Adrenal gland (tissue), 12 donors: ENCODE data around the gene TM7SF2. TPM values are rescaled to one million over a fixed set of nuclear protein-coding genes. Genes with fewer than 3 reads are reported as not detected.

ENCODE experiments used
- DNase-seq, 7 donors: peaks; one replicate each; pipeline ENCODE4 v3.0.0-alpha.2; 2019 to 2020
- H3K27ac ChIP-seq, 5 donors: fragments of 200-600 bp; sonication (generic) in 4 of 5; 1 replicate in 3 of 5; 2 replicates in 2 of 5; pipeline versions ENCODE4 v1.5.1 to v1.8.0; 2016 to 2020; ENCODE audit warnings: mild to moderate bottlenecking in 1 of 5
- H3K27me3 ChIP-seq: fragments of 200-600 bp; 2 replicates; pipeline ENCODE4 v1.8.0; 2021
- H3K36me3 ChIP-seq, 2 donors: fragments of 200-600 bp; replicated peaks in 1 of 2; 1 replicate in 1 of 2; 2 replicates in 1 of 2; pipeline versions ENCODE4 v1.5.1 to v1.8.0; 2018 to 2022
- H3K4me1 ChIP-seq, 2 donors: fragments of 200-600 bp; replicated peaks in 1 of 2; 1 replicate in 1 of 2; 2 replicates in 1 of 2; pipeline versions ENCODE4 v1.5.1 to v1.8.0; 2018 to 2021
- H3K4me3 ChIP-seq, 4 donors: fragments of 200-600 bp; sonication (generic) in 3 of 4; one replicate each; pipeline ENCODE4 v1.5.1; 2016 to 2018
- H3K9me3 ChIP-seq, 3 donors: fragments of 200-600 bp; sonication (generic) in 1 of 3; replicated peaks in 1 of 3; 1 replicate in 2 of 3; 2 replicates in 1 of 3; pipeline versions ENCODE4 v1.5.1 to v1.8.0; 2016 to 2021
- POLR2A ChIP-seq, 2 donors: fragments of 450-650 bp; IDR thresholded peaks; one replicate each; pipeline ENCODE4 v1.6.1; 2017; ENCODE audit warnings: antibody characterized with exemption in 2 of 2, mild to moderate bottlenecking in 2 of 2, moderate library complexity in 1 of 2
- WGBS, 4 donors: extraction: QIAGEN DNeasy Blood & Tissue Kit in 2 of 4; methylation state at CpG; one replicate each; pipeline versions ENCODE4 v1.1.5 to v1.1.7; 2013 to 2017; 5-methylcytosine and 5-hydroxymethylcytosine counted together
- intact Hi-C, 2 donors: fragments of 100-400 bp; cut with DNase I; formaldehyde crosslinking; loops; one replicate each; pipeline versions ENCODE4 v1.14.1 to v1.15.0; 2022 to 2023
- polyA plus RNA-seq, 3 donors: library from polyadenylated mRNA; stranded (reverse); fragments of 200-250 nt in 2 of 3; fragments of 350-450 nt in 1 of 3; fragmentation: Illumina TruSeq in 1 of 3; extraction: RNeasy Lipid Tissue Mini Kit (QIAGEN cat#74804) in 1 of 3; gene quantifications; one replicate each; pipeline ENCODE4 v1.2.3, GENCODE V29; 2013 to 2014
- total RNA-seq, 9 donors: library from RNA; depleted of rRNA in 4 of 9; stranded (reverse); fragments of >200 nt in 4 of 9; fragments of 120-200 nt in 1 of 9; fragmentation: NEBNext Ultra II Directional in 1 of 9; extraction: Animal tissue kit (Norgen Biotek cat#: 25700) in 1 of 9; gene quantifications; one replicate each; pipeline versions ENCODE4 v1.1.0 to v1.2.4, GENCODE V29; 2013 to 2023
- TF ChIP-seq, protein P1 (sequence below), 6 experiments: fragments of 450-650 bp in 4 of 6; fragments of 200-600 bp in 2 of 6; sonication (generic) in 1 of 6; IDR thresholded peaks; 1 replicate in 5 of 6; 2 replicates in 1 of 6; pipeline versions ENCODE4 v1.5.1 to v1.8.0; 2016 to 2021; ENCODE audit warnings: antibody characterized with exemption in 6 of 6, mild to moderate bottlenecking in 2 of 6, moderate library complexity in 1 of 6
- donor health status: healthy with polysubstance abuse.
- donor health status: Bipolar disorder and iron deficiency.
- donor health status: DM: yes; HTN: yes; CAD: no.
- donor health status: DM: no; HTN: no; CAD: no.
- donor health status: DM: no; HTN: no; CAD: no.
- donor health status: DM: yes; HTN: yes; CAD: no.

Gene TM7SF2
- total and polyA plus RNA-seq, 12 donors: 259 to 1,807 (median 650) TPM

DNA sequence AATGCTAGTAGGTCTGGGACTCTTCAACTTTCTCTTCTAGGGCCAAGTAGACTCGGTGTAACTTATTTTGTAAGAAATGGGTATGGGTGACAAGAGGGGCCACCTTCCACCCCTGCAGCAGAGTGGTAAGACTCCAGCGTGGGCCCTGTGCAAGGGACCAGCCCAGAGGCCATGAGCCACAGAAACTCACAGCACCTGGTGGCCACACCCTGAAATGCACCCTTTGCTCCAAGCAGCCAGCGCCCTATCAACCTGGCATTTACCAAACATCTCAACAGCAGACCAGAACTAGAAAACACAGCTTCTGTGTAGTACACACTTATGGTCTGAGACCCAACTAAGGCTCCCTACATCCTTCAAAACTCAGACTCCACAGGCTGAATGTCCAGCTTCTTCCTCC is 33.5 kb upstream of the TM7SF2 start:
- no peaks in the 10 kb centered on the region for H3K36me3 ChIP-seq
- H3K9me3 ChIP-seq: no peaks in the 10 kb centered on the region
- TF ChIP-seq, protein P1, sequence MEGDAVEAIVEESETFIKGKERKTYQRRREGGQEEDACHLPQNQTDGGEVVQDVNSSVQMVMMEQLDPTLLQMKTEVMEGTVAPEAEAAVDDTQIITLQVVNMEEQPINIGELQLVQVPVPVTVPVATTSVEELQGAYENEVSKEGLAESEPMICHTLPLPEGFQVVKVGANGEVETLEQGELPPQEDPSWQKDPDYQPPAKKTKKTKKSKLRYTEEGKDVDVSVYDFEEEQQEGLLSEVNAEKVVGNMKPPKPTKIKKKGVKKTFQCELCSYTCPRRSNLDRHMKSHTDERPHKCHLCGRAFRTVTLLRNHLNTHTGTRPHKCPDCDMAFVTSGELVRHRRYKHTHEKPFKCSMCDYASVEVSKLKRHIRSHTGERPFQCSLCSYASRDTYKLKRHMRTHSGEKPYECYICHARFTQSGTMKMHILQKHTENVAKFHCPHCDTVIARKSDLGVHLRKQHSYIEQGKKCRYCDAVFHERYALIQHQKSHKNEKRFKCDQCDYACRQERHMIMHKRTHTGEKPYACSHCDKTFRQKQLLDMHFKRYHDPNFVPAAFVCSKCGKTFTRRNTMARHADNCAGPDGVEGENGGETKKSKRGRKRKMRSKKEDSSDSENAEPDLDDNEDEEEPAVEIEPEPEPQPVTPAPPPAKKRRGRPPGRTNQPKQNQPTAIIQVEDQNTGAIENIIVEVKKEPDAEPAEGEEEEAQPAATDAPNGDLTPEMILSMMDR (IDR thresholded peaks at IDR 0.05): peak; percentile 32 to 65 (median 53)
- no peak for TF ChIP-seq POLR2A (IDR thresholded peaks at IDR 0.05)
- no peak overlapping the region for H3K27ac ChIP-seq
- intact Hi-C loops: loop anchor here in 1 of 2 donors (10.0 kb wide), 1 partner anchor 63 kb away; the partner anchor contains the start of gene ARL2
- H3K27me3 ChIP-seq: no peaks in the 10 kb centered on the region
- H3K4me1 ChIP-seq: peaks cover 0 to under 1% of the 10 kb centered on the region in 2 donors
- DNase-seq: peak in 6 of 7 donors; percentile 29 to 72 (median 60)
- no peak overlapping the region for H3K4me3 ChIP-seq
- 58 to 72% (median 69%) methylated on average over 3 of the region's 3 CpGs for WGBS, 4 donors

DNA sequence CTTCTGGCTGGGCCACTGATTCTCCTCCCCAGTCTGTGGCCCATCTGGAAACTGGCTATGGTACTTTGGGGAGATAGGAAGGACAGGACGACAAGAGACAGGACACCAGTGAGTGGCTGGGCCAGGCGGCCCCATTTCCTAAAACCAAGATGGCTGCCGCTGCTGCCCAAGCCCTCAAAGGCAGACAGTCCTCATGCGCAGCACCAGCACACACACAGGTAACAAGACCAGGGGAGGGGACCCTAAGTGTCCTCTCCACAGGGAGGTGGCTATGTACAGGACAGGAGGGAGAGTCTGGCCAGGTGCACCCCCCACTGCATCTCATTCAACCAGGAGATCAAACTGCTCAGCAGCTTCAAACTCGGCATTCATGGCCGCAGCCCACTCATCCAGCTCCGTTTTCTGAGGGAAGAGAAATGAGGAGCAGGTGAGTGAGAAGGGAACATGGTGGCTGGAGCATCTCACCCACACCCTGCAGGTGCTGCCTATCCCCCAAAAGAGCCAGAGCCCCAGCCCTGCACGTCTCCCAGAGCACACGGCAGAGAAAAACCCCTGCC is 32.8 kb upstream of the TM7SF2 start:
- WGBS, 4 donors: 92 to 98% (median 94%) methylated on average over 5 to 9 of the region's 9 CpGs
- Histone ChIP-seq H3K9me3 (no peaks in the 10 kb centered on the region), H3K4me3 (no peak overlapping the region), H3K4me1 (peaks cover 0 to 7% of the 10 kb centered on the region in 2 donors), H3K27me3 (no peaks in the 10 kb centered on the region), H3K36me3 (no peaks in the 10 kb centered on the region), H3K27ac (no peak overlapping the region)
- TF ChIP-seq, protein P1 (IDR thresholded peaks at IDR 0.05): no peak
- TF ChIP-seq POLR2A (IDR thresholded peaks at IDR 0.05): no peak
- DNase-seq: no peak
- intact Hi-C loops: loop anchor here in 1 of 2 donors (10.0 kb wide), 1 partner anchor 64 kb away; the partner anchor contains the start of gene ARL2

DNA sequence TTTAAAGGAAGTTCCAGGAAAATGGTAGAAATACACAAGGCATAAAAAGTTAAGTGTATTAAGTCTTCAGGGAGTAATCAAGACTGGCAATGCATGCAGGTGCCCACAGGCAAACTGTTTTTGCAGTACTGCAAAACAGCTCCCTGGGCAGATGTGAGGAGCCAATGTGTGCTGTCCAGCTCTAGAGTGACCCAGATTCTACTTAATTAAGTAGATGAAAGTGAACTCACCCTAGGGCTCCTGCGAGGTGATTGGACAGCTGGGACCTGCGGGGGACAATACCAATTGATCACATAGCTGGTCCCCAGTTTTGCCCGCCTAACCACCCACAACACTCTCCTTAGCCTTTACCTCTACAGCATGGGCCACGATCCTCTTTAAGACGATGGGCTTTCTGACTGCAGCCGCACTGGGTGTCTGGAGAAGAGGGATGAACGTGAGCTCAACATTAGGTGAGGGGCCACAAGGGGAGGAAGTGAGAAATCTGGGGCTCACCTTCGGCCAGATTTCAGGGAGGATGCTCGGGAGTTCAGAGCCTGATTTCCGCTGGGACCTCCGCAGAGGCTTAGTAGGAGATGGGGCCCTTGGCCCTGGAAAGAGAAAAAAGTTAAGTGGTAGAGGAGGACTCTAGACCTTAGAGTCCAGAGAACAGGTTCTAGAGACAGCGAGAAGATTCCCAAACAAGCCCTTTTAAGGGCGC is 28.4 kb upstream of the TM7SF2 start:
- intact Hi-C loops: no loop called here
- H3K27me3 ChIP-seq: no peaks in the 10 kb centered on the region
- peaks cover 12 to 20% of the 10 kb centered on the region in 2 donors for H3K4me1 ChIP-seq
- no peak for DNase-seq
- 2 to 7% (median 4%) methylated on average over 11 to 13 of the region's 13 CpGs for WGBS, 4 donors
- peak overlapping the region in 3 of 5 donors; percentile 84 to 93 (median 90) for H3K27ac ChIP-seq
- peaks cover 0 to 29% of the 10 kb centered on the region in 2 donors for H3K36me3 ChIP-seq
- no peaks in the 10 kb centered on the region for H3K9me3 ChIP-seq
- H3K4me3 ChIP-seq: peak overlapping the region in 2 of 4 donors; percentile 76 to 93
- no peak for TF ChIP-seq POLR2A (IDR thresholded peaks at IDR 0.05)
- TF ChIP-seq, protein P1 (IDR thresholded peaks at IDR 0.05): no peak

DNA sequence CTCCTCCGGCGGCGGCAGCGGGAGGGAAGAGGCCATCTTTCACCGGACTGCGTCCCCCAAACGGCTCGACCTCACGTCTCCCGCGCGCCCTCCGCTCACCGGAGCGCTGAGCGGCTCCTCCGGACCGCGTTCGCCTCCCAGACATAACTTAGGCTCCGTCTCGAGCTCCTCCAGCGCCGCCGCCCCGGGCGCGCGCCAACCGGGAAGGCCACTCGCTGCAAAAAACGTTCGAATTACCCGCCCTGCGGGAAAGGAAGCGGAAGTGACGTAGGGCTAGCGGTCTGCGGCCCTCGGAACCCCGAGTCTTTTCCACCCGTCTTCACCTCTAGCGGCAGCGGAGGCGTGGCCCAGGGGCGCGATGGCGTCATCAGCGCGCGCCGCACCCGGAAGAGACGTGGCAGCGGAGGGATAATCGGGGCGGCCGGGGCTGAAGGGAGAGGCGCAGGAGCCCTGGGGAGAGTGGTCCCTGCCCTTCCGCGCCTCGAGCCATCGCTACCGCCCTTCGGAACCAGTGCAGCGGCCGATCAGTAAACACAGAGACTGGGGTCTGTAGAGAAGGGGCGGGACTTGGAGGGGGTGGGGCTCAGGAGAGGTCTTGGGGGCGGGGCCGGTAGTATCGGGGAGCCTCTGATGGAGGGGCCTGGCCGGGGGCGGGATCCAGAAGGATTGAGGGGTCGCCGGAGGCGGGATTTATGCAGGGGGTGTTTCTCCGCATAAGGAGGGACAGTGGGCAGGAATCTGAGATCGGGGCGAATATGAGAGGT is 27.7 kb upstream of the TM7SF2 start, which contains the start of the genes CDCA5 and ZFPL1:
TSS of gene CDCA5 (minus strand) at position 207 of the 764 bp plus-strand sequence. CDS start at position 145, 62 bp downstream.
TSS of gene ZFPL1 (plus strand) at position 389 of the 764 bp plus-strand sequence. CDS start 477 bp downstream, outside the sequence.
- DNase-seq: peak; percentile 94 to 98 (median 96)
- Histone ChIP-seq H3K9me3 (no peaks in the 10 kb centered on the region), H3K27me3 (no peaks in the 10 kb centered on the region), H3K4me1 (peaks cover 12 to 20% of the 10 kb centered on the region in 2 donors), H3K27ac (peak within 1 kb of the TSS; percentile 84 to 93 (median 90)), H3K4me3 (peak within 1 kb of the TSS; percentile 41 to 93 (median 80)), H3K36me3 (peaks cover 0 to 36% of the 10 kb centered on the region in 2 donors)
- intact Hi-C loops: no loop called here
- 0 to 1% (median 0%) methylated on average over 13 to 79 of the region's 79 CpGs for WGBS, 4 donors
- TF ChIP-seq POLR2A (IDR thresholded peaks at IDR 0.05): peak; percentile 68 to 81
- TF ChIP-seq, protein P1 (IDR thresholded peaks at IDR 0.05): no peak
